Left kidney (tissue), 2 donors: ENCODE data around the gene SLC37A1. TPM values are rescaled to one million over a fixed set of nuclear protein-coding genes. Genes with fewer than 3 reads are reported as not detected.
"Not testable (repeated sequence)": the region's sequence is repeated elsewhere in the genome, so short reads cannot be mapped to it uniquely, and the experiment has no call there.

Experiments used
- DNase-seq: peaks from one replicate; pipeline ENCODE4 v3.0.0-alpha.2; 2013
- polyA plus RNA-seq: library from polyadenylated mRNA; unstranded; fragments of 120-200 nt; gene quantifications from one replicate; pipeline ENCODE4 v1.2.1, GENCODE V29; 2013; ENCODE audit not compliant: insufficient read length

The SLC37A1 gene
- polyA plus RNA-seq, 1 donor = 8.0 TPM

DNA sequence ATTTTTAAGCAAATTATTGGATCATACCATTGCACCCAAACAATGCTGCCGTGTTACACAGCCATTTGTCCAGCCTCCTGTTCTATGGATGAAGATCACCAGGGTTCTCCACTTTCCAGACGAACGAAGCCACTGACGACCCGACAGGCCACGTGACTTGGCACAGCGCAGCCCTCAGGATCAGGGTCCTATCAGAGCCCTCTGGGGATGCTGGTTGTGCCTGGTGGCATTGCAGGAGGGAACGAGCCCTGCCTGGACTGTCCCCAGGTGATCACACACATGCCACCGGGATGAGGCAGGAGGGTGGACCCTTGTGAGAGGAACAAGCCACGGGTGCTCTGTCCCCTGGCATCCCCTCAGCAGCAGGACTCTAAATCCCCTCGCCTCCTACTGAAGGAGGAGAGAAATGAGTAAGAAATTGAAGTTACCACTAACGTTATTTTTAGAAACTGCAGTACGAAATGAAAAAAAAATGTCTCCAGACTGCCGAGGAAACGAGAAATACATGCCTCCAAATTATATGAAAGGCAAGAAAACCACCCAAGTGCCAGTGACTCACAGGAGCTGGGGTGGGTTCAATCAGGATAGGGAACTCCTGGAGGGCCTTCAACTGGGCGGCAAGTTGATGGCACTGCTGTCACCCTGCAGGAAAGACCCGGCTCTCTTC, 81.1 kb downstream of the SLC37A1 start:
- no peak for DNase-seq

- DNase-seq = no peak
Observed at GRCh38 chr21:42595283-42596187, 81.9 kb downstream of the SLC37A1 start.

GRCh38 chr21:42596657-42597056, 83.0 kb downstream of the SLC37A1 start:
- no peak for DNase-seq

- no peak for DNase-seq
Observed at GRCh38 chr21:42597487-42598158, 84.0 kb downstream of the SLC37A1 start.

DNA sequence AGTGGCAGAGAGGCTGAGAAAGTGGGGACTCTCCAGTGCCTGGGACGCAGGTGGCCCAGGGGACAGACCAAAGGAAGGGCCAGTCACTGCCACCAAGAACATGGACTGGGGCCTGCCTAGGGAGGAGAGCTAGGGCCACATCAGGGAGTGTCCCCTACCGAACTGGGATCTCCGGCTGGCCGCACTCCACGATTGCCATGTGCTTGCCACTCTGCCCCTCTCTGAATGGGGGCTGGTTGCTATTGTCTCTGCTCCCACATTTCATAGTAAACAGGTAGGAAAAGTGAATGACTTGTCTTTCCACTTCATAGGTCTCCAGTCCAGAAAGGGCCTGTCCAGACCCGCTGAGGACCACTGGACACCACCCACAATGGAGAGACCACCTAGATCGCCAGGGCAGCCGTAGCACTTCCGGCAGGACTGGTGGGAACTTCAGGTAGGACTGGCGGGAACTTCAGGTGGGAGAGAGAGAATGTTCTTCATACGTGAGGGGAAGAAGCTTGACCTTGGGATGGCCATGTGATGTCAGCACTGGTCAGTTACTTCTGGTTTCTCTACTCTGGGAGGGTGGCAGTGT, 84.6 kb downstream of the SLC37A1 start:
- DNase-seq = no peak

GRCh38 chr21:42599486-42599885, 85.8 kb downstream of the SLC37A1 start:
- DNase-seq = no peak

- DNase-seq = no peak
Observed at GRCh38 chr21:42599962-42600361, 86.3 kb downstream of the SLC37A1 start.

DNA sequence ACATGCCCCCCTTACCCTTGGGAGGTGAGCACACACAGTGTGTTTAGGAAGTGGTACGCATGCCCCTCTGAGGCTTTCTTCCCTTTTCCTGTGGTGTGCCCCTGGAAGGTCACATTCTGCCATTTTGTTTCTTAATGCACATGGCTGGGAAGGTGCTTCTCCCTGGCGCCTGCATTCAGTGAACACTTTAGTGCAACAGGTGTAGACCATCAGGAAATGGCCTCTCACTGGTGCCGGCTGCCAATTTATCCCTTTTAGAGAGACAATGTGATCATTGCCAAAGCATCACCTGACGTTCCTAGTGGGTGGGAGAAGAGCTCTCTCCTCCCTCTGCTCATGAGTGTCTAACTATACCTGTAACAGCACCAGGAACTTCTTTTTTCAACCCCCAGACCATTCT, 88.0 kb downstream of the SLC37A1 start:
- no peak for DNase-seq

DNA sequence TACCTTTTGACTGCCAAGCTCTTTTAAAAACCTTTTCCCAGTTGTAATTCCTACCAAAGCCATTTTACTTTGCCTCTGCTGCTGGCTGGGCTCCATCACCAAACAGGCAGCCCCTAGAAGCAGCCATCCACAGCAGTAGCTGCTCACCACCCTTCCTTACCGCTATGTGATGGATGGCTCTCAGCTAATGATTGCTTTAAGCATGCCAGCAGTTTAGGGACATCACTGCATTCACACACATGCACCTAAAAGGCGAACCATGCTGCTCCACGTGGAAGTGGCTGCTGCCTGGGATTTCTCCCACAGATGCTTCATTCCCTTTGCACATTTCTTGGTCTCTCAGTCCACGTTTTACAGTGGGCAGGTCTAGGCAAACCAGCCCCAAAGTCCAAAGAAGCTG, 93.5 kb downstream of the SLC37A1 start:
- DNase-seq = no peak

- DNase-seq = no peak
Observed at GRCh38 chr21:42607525-42608102, 94.0 kb downstream of the SLC37A1 start.

GRCh38 chr21:42608446-42608845, 94.8 kb downstream of the SLC37A1 start:
- DNase-seq = no peak

- no peak for DNase-seq
Observed at GRCh38 chr21:42609811-42610210, 96.2 kb downstream of the SLC37A1 start.

- DNase-seq = no peak
Observed at GRCh38 chr21:42611852-42612251, 98.2 kb downstream of the SLC37A1 start.

DNA sequence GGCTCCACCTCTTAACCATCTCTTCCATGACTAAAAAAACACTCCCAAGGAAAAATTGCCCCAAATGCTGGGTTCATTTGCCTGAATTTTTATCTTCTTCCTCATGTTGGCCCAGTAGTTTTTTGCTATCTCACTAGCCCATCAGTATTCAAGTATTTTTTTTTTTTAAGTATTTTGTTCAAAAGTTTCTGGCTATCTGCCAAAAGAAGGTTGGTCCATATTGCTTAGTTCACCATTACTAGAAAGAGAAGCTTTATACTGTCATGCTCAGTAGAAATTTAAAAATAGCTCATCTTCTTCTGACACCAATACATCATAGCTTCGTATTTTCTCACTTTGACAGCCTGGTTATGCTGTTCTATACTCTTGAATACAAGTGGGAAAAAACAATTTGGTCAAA, 98.7 kb downstream of the SLC37A1 start:
- DNase-seq = no peak

- no peak for DNase-seq
Observed at GRCh38 chr21:42613756-42614155, 100.1 kb downstream of the SLC37A1 start.

GRCh38 chr21:42614396-42614795, 100.7 kb downstream of the SLC37A1 start:
- no peak for DNase-seq

DNA sequence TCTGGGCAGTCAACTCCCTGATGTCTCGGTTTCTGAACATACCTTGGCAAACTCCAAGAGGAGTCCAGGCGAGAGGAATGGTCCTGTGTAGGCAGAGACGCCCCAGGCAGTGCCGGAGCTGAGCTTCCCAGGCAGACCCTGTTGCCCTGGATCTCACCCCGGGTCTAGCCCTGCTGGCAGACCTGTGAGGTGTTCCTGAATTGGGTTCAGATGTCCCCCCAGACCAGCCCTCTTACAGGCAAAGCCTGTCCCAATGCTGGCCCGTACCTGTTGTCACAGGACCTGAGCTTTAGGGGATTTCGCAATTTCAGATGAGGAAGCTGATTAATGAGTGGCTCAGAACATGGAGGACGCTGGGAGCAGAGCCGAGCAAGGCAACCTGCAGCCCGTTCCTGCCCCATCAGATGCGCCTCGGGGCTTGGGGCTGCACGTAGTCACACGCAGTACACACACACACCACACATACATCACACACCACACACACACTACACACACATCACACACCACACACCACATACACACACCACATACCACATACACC, 101.2 kb downstream of the SLC37A1 start:
- DNase-seq = no peak

- DNase-seq = not testable (repeated sequence)
Observed at GRCh38 chr21:42615377-42615776, 101.7 kb downstream of the SLC37A1 start.

DNA sequence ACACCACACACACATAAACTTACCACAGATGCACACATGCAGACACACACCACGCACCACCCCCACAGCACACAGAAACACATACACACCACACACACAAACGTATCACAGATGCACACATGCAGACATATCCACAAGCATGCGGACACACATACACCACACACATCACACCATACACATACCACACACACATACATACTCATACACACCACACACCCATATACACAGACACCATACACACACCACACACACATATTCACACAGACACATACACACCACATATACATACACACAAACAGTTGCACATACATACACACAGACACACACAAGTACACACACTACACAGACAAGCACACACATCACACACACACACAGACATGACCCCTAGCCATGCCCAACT, 102.3 kb downstream of the SLC37A1 start:
- DNase-seq = no peak

DNA sequence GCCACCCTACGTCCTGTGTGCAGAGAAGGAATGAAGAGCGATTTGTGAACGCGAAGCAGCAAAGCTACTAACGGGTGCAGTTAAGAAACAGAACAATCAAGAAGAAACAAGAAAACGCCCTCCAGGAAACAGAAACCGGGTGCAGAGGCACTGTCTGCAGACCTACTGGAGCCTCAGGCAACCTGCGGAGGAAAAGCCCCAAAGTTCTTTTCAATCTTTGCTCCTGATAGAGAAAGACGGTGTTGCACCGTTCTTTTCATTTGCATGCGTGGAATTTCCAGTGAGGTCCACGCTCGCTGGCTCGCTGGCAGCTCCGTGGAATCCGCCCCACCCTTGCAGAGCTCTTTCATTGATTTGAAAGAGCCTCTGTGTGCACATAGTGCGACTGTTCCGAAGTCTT, 102.8 kb downstream of the SLC37A1 start:
- no peak for DNase-seq

GRCh38 chr21:42616941-42617340, 103.3 kb downstream of the SLC37A1 start:
- DNase-seq = no peak

DNA sequence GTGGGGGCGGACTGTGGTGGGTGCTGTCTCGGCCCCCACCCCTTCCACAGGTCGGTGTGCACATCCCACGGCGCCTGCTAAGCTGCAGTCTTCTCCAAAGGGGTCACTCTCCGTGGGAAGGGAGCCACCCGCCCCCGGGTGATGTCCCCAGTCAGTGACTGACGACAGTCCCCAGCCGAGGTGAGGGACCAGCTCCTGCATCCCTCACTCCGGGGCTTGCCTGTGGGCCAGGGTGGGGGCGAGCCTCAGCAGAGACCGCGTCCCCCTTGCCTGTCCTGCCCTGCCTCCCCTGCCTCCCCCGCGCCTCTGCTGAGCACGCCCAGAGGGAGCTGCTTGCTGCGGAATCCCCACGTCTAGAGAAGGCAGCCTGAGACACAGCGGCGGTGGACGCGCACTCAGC, 103.8 kb downstream of the SLC37A1 start:
- no peak for DNase-seq
